HCT116 (cell line): ENCODE data around the gene TTLL4.

Experiments used
- ATF3 ChIP-seq: IDR thresholded peaks from 2 replicates; pipeline ENCODE4 v1.6.1; 2012
- CTCF ChIP-seq, 3 experiments: fragments of 200-600 bp in 1 of 3; sonication (generic) in 1 of 3; IDR thresholded peaks in 2 of 3; conservative IDR thresholded peaks in 1 of 3; 2 replicates each; pipeline ENCODE4 v1.5.1; 2012 to 2017; ENCODE audit warnings: low read depth in 2 of 3, low read length in 2 of 3, antibody characterized with exemption in 1 of 3, borderline replicate concordance in 1 of 3, control low read depth in 1 of 3, mild to moderate bottlenecking in 1 of 3, mixed read lengths in 1 of 3, mixed run types in 1 of 3, moderate library complexity in 1 of 3; ENCODE audit not compliant: insufficient read depth in 1 of 3
- ELF1 ChIP-seq: IDR thresholded peaks from 2 replicates; pipeline ENCODE4 v1.6.1; 2012; ENCODE audit warnings: low read depth, borderline replicate concordance
- MAX ChIP-seq: IDR thresholded peaks from 2 replicates; pipeline ENCODE4 v1.6.1; 2012
- POLR2A ChIP-seq: IDR thresholded peaks from 2 replicates; pipeline ENCODE4 v1.7.0; 2011; ENCODE audit warnings: borderline replicate concordance; ENCODE audit not compliant: insufficient read depth, insufficient read length; ENCODE audit errors: extremely low read depth
- POLR2AphosphoS5 ChIP-seq: IDR thresholded peaks from 2 replicates; pipeline ENCODE4 v1.6.1; 2011; ENCODE audit warnings: mild to moderate bottlenecking, low read depth, low read length, moderate library complexity
- SRF ChIP-seq: IDR thresholded peaks from 2 replicates; pipeline ENCODE4 v1.6.1; 2012; ENCODE audit warnings: low read depth
- YY1 ChIP-seq: IDR thresholded peaks from 2 replicates; pipeline ENCODE4 v1.6.1; 2011; ENCODE audit warnings: low read length, low read depth, moderate library complexity, mild to moderate bottlenecking; ENCODE audit not compliant: insufficient replicate concordance; ENCODE audit errors: extremely low read depth
- ZBTB33 ChIP-seq: IDR thresholded peaks from 2 replicates; pipeline ENCODE4 v1.6.1; 2011; ENCODE audit warnings: mild to moderate bottlenecking, low read length, moderate library complexity; ENCODE audit not compliant: insufficient replicate concordance; ENCODE audit errors: extremely low read depth

- TF ChIP-seq CTCF (IDR thresholded peaks at IDR 0.05 in 2 of 3, conservative IDR thresholded peaks at IDR 0.05 in 1 of 3; ENCODE audit: borderline replicate concordance in 1 of 3, insufficient read depth in 1 of 3, low read depth in 2 of 3, low read length in 2 of 3) (no peak), POLR2AphosphoS5 (no peak), MAX (no peak), POLR2A (no peak), ZBTB33 (no peak), YY1 (no peak), ELF1 (no peak), SRF (no peak), ATF3 (no peak)
These were observed 47.8 kb upstream of the TTLL4 start for GRCh38 chr2:218662827-218663226.
